HG02943 (cell line): ENCODE measurements around the gene TMPRSS11B.
"Not testable (repeated sequence)": the region's sequence is repeated elsewhere in the genome, so short reads cannot be mapped to it uniquely, and the experiment has no call there.

Source experiments
- ATAC-seq: cut with Tn5 transposase; IDR thresholded peaks from one replicate; pipeline ENCODE4 v1.9.1; 2021; ENCODE audit warnings: mild to moderate bottlenecking, low read depth, moderate library complexity; ENCODE audit not compliant: unreplicated experiment

The TMPRSS11B gene

GRCh38 chr4:68240620-68241019 is 4.9 kb downstream of the TMPRSS11B start:
- ATAC-seq: no peak

DNA sequence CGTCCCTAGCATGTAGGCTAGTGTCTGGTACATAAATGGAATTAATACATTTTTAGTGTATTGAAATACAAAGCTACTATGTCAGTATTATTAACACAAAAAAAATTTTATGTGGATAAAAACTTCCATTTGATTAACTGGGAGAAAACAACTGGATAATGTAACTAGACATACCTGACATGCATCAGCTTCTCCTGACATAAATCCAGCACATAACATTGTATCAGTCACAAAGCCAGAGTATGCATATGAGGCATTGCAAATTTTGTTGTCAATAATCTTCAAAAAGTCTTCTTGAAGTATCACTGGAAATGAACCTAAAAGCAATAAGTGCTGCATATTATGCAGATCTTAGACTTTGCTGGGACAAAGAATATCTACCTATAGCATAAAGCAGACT is 16.9 kb downstream of the TMPRSS11B start:
- no peak for ATAC-seq

DNA sequence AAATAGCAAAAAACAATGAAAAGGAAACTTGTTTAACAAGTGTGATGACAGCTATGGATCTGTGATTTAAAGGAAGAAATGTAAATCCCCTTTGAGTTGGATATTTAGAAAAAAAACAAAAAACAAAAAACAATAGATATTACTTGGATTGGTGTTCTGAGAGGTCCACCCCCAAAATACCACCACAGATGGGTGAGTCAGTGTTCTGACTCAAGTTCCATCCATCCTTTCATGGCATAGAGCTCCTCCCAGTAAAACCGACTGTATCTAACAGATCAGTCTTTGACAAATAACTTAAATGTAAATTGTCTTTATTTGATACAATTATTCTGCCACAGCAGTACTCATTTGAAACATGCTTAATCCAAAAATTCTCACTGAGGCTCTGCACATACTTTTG is 27.4 kb downstream of the TMPRSS11B start:
- no peak for ATAC-seq

GRCh38 chr4:68216501-68216900 is 29.0 kb downstream of the TMPRSS11B start:
- no peak for ATAC-seq

- no peak for ATAC-seq
Observed at GRCh38 chr4:68209003-68209402, 36.5 kb downstream of the TMPRSS11B start.

DNA sequence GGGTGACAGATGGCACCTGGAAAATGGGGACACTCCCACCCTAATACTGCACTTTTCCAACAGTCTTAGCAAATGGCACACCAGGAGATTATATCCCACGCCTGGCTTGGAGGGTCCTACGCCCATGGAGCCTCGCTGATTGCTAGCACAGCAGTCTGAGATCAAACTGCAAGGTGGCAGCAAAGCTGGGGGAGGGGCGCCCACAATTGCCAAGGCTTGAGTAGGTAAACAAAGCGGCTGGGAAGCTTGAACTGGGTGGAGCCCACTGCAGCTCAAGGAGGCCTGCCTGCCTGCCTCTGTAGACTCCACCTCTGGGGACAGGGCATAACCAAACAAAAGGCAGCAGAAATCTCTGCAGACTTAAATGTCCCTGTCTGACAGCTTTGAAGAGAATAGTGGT is 51.2 kb downstream of the TMPRSS11B start:
- not testable (repeated sequence) for ATAC-seq

- no peak for ATAC-seq
Observed at GRCh38 chr4:68193194-68193593, 52.3 kb downstream of the TMPRSS11B start.

DNA sequence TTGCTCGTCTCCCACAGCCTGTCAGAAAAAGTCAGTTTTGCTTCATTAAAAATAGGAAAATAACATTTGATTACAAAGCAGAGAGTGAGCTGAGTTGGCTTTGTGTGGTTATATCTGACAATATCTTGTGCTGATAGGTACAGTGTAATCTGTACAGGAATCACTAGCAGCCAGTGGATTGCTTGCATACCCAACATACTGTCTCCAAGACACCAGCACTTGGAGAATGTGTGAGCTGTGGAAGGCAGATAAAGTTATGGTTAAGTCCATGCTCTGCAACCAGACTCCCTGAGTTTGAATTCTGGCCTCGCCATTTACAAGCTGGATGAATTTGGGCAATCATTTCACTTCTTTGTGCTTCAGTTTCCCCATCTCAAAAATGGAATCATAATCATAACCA is 58.3 kb downstream of the TMPRSS11B start:
- ATAC-seq: no peak

DNA sequence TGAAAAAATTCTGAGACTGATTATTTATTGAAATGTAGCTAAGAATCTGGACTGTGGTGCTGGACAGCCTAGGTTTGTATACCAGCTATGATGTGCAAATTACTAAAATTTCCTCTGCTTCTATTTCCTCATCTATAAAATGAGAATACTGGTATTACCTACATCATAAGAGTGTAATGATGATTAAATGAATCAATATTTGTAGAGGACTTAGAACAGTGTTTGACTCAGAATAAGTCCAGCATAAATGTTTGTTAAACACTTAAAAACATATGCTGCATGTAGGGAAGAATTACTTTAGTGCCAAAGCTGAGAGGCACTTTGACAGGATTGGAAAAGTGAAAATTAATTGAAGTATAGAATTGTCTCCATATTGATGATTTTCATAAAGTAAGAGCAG is 60.6 kb downstream of the TMPRSS11B start:
- ATAC-seq: no peak

DNA sequence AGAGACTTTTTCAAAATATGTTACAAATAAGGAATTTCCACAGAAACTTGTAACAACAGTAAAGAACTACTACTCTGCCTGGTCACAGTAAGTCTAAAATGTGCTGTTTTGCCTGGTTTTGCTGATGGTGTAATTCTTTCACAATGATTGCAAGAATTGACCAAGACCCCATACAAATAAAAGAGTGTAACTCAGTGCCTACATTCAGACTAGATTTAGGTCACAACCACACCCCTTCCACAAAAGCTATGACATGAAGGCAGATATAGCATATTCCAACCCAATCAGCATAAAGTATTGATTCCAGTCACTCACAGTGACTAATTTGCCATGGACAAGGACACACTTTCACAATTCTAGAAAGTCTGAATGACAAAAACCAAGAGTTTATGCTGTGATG is 62.1 kb downstream of the TMPRSS11B start:
- ATAC-seq: no peak

GRCh38 chr4:68182382-68182820 is 63.1 kb downstream of the TMPRSS11B start:
- ATAC-seq: no peak

DNA sequence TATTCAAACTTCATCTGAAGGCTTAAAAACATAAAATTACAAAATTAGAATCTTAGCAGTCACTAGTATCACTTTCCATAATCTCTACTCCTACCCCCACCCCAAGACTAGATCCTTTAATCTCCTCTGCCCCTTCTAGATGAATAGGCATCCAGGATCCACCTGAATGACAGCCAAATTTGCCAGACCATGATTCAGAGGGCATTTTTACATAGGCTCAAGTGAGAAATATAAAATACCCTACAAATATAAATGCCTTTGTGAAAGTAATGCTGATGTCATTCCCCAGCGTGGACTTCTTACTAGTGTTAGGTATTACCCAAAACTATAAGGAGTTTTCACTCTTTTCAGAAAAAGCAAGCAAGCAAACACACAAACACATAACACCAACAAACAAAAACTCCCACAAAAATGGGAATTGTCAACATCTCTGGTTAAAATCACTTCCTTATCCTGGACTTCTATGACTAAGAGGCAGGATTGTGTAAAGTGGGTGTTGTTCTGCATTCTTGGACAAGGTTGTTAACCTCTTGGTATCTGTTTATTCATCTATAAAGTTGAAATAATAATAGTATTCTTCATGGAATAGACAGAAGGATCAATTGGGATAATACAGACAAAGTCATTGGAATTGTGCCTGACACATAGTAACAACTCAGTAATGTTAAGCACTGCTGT is 64.5 kb downstream of the TMPRSS11B start:
- no peak for ATAC-seq

GRCh38 chr4:68176904-68177303 is 68.6 kb downstream of the TMPRSS11B start:
- no peak for ATAC-seq
